DMS153 (cell line): ENCODE results near the gene NUP35.
"Not testable (repeated sequence)": the region's sequence is repeated elsewhere in the genome, so short reads cannot be mapped to it uniquely, and the experiment has no call there.

Experiments used
- DNase-seq: peaks from one replicate; lab custom pipeline; 2025; lab: John Stamatoyannopoulos, UW

Gene NUP35

GRCh38 chr2:183148955-183149354 lies 24.7 kb downstream of the NUP35 start:
- DNase-seq, result no peak

DNA sequence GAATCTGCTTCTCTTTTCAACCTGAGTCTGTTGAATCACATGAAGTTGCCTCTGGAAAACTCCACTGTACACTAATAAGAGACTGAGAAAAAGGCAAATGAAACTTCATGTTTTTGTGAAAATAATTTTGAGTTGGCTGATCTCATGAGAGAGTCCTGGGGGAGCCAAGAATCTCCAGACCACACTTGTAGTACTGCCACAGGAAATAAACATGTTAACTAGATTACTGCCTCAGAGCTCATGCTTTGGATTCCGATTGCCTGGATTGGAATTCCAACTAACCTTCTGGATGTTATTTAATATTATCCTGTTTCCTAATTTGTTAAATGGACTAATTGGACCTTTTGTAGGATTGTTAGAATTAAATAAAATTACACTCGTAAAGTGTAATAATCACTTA lies 25.2 kb downstream of the NUP35 start:
- no peak for DNase-seq

GRCh38 chr2:183152280-183152679 lies 28.0 kb downstream of the NUP35 start:
- not testable (repeated sequence) for DNase-seq

DNA sequence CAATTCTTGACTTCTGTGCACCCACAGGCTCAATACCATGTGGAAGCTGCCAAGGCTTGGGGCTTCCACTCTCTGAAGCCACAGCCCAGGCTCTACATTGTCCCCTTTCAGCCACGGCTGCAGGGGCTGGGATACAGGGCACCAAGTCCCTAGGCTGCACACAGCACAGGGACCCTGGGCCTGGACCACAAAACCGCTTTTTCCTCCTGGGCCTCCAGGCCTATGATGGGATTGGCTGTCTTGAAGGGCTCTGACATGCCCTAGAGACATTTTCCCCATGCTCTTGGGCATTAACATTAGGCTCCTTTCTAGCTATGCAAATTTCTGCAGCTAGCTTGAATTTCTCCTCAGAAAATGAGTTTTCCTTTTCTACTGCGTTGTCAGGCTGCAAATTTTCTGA lies 29.7 kb downstream of the NUP35 start:
- no peak for DNase-seq

GRCh38 chr2:183154772-183155171 lies 30.5 kb downstream of the NUP35 start:
- DNase-seq, result not testable (repeated sequence)

DNA sequence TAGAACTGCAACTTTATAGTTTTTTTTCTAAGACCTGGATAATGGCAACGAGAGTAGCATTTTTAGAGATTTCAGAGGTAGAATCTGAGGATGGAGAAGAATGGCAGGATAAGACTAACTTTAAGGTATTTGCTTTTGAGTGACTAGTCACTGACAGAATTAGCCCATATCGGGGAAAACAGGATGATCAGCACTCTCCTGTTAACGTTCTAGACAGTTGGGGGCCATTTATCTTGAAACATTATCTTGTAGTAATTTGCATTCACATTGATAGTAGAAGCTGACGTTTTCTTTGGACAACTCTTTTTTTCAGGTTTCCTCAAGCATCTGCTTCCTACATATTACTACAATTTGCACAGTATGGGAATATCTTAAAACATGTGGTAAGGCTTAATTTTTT lies 32.9 kb downstream of the NUP35 start:
- DNase-seq, result no peak

GRCh38 chr2:183162362-183162761 lies 38.1 kb downstream of the NUP35 start:
- no peak for DNase-seq

- DNase-seq, result no peak
Measured at GRCh38 chr2:183163821-183164649, 39.8 kb downstream of the NUP35 start.

- no peak for DNase-seq
Measured at GRCh38 chr2:183164650-183165015, 40.4 kb downstream of the NUP35 start.

GRCh38 chr2:183166210-183166609 lies 42.0 kb downstream of the NUP35 start:
- DNase-seq, result no peak

DNA sequence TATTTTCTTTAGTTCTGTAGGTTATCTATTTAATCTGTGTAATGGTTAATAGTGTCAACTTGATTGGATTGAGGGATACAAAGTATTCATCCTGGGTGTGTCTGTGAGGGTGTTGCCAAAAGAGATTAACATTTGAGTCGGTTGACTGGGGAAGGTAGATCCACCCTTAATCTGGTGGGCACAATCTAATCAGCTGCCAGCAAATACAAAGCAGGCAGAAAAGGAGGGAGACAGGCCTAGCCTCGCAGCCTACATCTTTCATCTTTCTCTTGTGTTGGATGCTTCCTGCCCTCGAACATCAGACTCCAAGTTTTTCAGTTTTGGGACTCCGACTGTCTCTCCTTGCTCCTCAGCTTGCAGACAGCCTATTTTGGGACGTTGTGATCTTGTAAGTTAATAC lies 42.7 kb downstream of the NUP35 start:
- DNase-seq, result not testable (repeated sequence)

GRCh38 chr2:183172220-183172887 lies 48.1 kb downstream of the NUP35 start:
- DNase-seq, result no peak

DNA sequence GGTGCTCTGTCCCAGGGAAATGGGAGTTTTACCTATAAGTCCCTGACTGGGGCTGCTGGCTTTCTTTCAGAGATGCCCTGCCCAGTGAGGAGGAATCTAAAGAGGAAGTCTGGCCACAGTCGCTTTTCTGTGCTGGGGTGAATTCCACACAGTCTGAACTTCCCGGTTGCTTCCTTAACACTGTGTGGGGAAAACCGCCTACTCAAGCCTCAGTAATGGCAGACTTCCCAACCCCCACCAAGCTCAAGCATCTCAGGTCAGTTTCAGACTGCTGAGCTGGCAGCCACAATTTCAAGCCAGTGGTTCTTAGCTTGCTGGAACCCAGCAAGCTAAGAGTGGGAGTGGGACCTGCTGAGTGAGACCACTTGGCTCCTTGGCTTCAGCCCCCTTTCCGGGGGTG lies 54.9 kb downstream of the NUP35 start:
- no peak for DNase-seq

- DNase-seq, result no peak
Measured at GRCh38 chr2:183185534-183185933, 61.3 kb downstream of the NUP35 start.

GRCh38 chr2:183186296-183186695 lies 62.1 kb downstream of the NUP35 start:
- no peak for DNase-seq

- DNase-seq, result no peak
Measured at GRCh38 chr2:183186766-183187165, 62.5 kb downstream of the NUP35 start.

GRCh38 chr2:183192343-183192742 lies 68.1 kb downstream of the NUP35 start:
- no peak for DNase-seq

GRCh38 chr2:183193904-183194303 lies 69.7 kb downstream of the NUP35 start:
- no peak for DNase-seq

DNA sequence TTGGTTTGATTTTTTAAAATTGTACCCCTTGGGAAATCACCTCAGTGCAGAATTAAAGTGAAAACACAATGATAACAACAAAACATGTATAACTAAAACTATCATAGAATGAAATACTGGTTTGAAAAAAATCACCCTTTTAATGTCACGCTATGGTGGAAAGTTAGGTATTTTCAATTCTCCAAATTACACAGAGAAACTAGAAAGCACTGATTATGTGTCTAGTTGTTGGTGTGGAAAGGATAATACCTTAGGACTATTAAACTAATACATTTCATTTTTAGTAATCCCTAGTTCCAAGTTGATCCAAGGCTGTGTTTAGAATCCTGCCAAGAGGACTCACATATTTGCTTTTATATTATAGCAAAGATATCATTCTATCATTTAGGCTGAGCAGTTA lies 71.2 kb downstream of the NUP35 start:
- no peak for DNase-seq

DNA sequence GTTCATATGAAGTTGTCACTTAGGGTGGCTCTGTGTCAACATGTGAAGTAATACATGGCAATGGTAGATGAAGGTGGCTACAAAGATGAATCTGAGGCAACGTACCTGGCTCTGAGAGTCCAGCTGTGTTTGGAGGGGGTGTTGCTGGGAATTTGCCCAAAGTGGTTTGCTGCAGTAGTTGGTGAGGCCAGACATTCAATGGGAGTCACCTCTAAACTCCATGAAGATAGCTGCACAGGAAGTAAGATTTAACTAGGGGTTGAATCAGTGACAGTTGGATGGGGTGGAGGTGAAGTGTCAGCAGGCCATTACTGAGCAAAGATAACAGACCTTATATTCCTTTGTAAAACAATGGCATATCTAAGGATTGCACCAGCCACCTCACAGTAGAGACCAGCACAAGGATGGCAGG lies 71.8 kb downstream of the NUP35 start:
- no peak for DNase-seq

DNA sequence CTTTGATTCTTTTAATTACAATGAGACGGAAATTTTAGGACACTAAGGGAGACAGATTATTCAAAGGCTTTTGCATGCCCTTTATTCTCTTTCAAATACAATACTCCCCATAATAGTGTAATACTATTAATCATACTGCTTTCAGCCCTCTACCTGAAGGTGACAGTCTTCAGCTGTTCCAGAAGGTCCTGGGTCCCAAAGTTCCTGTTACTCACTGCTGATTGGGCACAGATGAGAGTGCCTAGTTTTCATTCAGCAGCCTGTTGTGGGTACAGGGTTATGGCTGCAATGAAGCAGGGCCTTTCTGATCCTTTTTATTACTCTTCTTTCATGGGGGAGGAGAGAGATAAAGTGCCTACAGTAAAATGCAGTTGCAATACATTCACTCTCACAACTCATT lies 80.2 kb downstream of the NUP35 start:
- no peak for DNase-seq

- DNase-seq, result no peak
Measured at GRCh38 chr2:183207110-183207509, 82.9 kb downstream of the NUP35 start.

- no peak for DNase-seq
Measured at GRCh38 chr2:183209395-183210028, 85.3 kb downstream of the NUP35 start.
